ENCODE measurements around the gene CDC42EP5.

DNA sequence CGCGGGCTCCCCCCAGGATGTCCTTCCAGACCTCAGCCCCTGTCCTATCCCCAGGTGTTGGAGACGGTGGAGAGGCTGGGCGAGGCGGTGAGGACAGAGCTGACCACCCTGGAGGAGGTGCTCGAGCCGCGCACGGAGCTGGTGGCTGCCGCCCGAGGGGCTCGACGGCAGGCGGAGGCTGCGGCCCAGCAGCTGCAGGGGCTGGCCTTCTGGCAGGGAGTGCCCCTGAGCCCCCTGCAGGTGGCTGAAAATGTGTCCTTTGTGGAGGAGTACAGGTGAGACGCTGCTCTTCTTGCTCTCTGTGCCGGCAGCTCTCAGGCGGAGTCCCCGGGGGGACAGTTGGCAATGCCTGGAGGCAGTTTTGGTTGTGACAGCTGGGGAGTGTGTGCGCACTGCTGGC is 51.0 kb downstream of the CDC42EP5 start:
- TF ChIP-seq EMX1 (CRISPR knock-in tag; IDR thresholded peaks at IDR 0.05) = no peak
- TF ChIP-seq, protein P1, sequence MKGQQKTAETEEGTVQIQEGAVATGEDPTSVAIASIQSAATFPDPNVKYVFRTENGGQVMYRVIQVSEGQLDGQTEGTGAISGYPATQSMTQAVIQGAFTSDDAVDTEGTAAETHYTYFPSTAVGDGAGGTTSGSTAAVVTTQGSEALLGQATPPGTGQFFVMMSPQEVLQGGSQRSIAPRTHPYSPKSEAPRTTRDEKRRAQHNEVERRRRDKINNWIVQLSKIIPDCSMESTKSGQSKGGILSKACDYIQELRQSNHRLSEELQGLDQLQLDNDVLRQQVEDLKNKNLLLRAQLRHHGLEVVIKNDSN (CRISPR knock-in tag; IDR thresholded peaks at IDR 0.05) = no peak
- no peak for TF ChIP-seq IRF1 (CRISPR knock-in tag; IDR thresholded peaks at IDR 0.05)
- no peak for TF ChIP-seq ZMAT4 (CRISPR knock-in tag; IDR thresholded peaks at IDR 0.05)
- TF ChIP-seq ELF4 (CRISPR knock-in tag; IDR thresholded peaks at IDR 0.05; ENCODE audit: low read depth) = no peak
- TF ChIP-seq, protein P2, sequence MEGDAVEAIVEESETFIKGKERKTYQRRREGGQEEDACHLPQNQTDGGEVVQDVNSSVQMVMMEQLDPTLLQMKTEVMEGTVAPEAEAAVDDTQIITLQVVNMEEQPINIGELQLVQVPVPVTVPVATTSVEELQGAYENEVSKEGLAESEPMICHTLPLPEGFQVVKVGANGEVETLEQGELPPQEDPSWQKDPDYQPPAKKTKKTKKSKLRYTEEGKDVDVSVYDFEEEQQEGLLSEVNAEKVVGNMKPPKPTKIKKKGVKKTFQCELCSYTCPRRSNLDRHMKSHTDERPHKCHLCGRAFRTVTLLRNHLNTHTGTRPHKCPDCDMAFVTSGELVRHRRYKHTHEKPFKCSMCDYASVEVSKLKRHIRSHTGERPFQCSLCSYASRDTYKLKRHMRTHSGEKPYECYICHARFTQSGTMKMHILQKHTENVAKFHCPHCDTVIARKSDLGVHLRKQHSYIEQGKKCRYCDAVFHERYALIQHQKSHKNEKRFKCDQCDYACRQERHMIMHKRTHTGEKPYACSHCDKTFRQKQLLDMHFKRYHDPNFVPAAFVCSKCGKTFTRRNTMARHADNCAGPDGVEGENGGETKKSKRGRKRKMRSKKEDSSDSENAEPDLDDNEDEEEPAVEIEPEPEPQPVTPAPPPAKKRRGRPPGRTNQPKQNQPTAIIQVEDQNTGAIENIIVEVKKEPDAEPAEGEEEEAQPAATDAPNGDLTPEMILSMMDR (IDR thresholded peaks at IDR 0.05) = no peak
- TF ChIP-seq FOXP1 (CRISPR knock-in tag; IDR thresholded peaks at IDR 0.05; ENCODE audit: borderline replicate concordance) = no peak
- no peak for TF ChIP-seq ATF6 (CRISPR knock-in tag; IDR thresholded peaks at IDR 0.05)
